B cell (primary cell): ENCODE data around the gene SAT2. TPM values are rescaled to one million over a fixed set of nuclear protein-coding genes. Genes with fewer than 3 reads are reported as not detected.
A peak's percentile ranks its signal among the peaks of the same experiment; 100 is the strongest.

ENCODE experiments used
- ATAC-seq: fragments of 200-7000 bp; cut with Tn5 transposase; one replicate; pipeline ENCODE4 v1.10.0; 2021; ENCODE audit warnings: low read depth, mild to moderate bottlenecking, moderate number of reproducible peaks, moderate library complexity
- CTCF ChIA-PET: fragments of 350-600 bp; sonication (Branson Sonifier 250); formaldehyde crosslinking; loops from one replicate; lab custom pipeline; 2021; ENCODE audit warnings: antibody characterized with exemption, inconsistent platforms; lab: Charles Lee
- POLR2A ChIA-PET: fragments of 350-600 bp; sonication (Branson Sonifier 250); formaldehyde crosslinking; loops from one replicate; lab custom pipeline; 2021; ENCODE audit warnings: antibody characterized with exemption; lab: Charles Lee
- DNase-seq: peaks from one replicate; pipeline ENCODE4 v3.0.0; 2013
- H2AFZ ChIP-seq: 2 replicates; pipeline ENCODE4 v1.6.1; 2012; ENCODE audit warnings: mild to moderate bottlenecking, low read depth, low read length; ENCODE audit not compliant: insufficient read depth, poor library complexity, severe bottlenecking
- H3K27ac ChIP-seq, 2 donors: 1 replicate in 1 of 2; 2 replicates in 1 of 2; pipeline ENCODE4 v1.5.1; 2012 to 2013; ENCODE audit warnings: low read length in 2 of 2, mild to moderate bottlenecking in 2 of 2, moderate library complexity in 1 of 2
- H3K27me3 ChIP-seq, 4 experiments: fragments of 200-600 bp in 1 of 4; sonication (generic) in 1 of 4; replicated peaks in 1 of 4; 1 replicate in 2 of 4; 2 replicates in 2 of 4; pipeline versions ENCODE4 v1.6.1 to v1.7.0; 2013 to 2016; ENCODE audit warnings: low read length in 3 of 4, mild to moderate bottlenecking in 2 of 4, mixed read lengths in 1 of 4, moderate library complexity in 1 of 4; ENCODE audit not compliant: insufficient read depth in 4 of 4, control insufficient read depth in 3 of 4; ENCODE audit errors: control extremely low read depth in 1 of 4
- H3K36me3 ChIP-seq, 2 experiments: replicated peaks in 1 of 2; 1 replicate in 1 of 2; 2 replicates in 1 of 2; pipeline versions ENCODE4 v1.6.1 to v1.7.1; 2013; ENCODE audit warnings: low read length in 1 of 2; ENCODE audit not compliant: insufficient read depth in 2 of 2, control insufficient read depth in 1 of 2; ENCODE audit errors: control extremely low read depth in 1 of 2, extremely low read depth in 1 of 2
- H3K4me1 ChIP-seq, 2 donors: fragments of 200-600 bp in 1 of 2; sonication (generic) in 1 of 2; 1 replicate in 1 of 2; 2 replicates in 1 of 2; pipeline versions ENCODE4 v1.5.1 to v1.6.1; 2013 to 2017; ENCODE audit warnings: low read length in 2 of 2; ENCODE audit not compliant: control insufficient read depth in 2 of 2, insufficient read depth in 2 of 2
- H3K4me2 ChIP-seq: replicated peaks from 2 replicates; pipeline ENCODE3; 2012; ENCODE audit warnings: mild to moderate bottlenecking, low read depth, low read length; ENCODE audit not compliant: poor library complexity, severe bottlenecking
- H3K4me3 ChIP-seq, 5 experiments: fragments of 200-600 bp in 1 of 5; sonication (generic) in 1 of 5; 1 replicate in 3 of 5; 2 replicates in 2 of 5; pipeline versions ENCODE4 v1.5.1 to v1.7.0; 2011 to 2016; ENCODE audit warnings: low read length in 4 of 5, mild to moderate bottlenecking in 4 of 5, low read depth in 2 of 5, control low read depth in 1 of 5, moderate library complexity in 1 of 5; ENCODE audit not compliant: insufficient read depth in 1 of 5; ENCODE audit errors: control extremely low read depth in 1 of 5, extremely low read depth in 1 of 5
- H3K79me2 ChIP-seq: fragments of 200-600 bp; sonication (generic); one replicate; pipeline ENCODE4 v1.6.0; 2016; ENCODE audit warnings: low read length; ENCODE audit not compliant: control insufficient read depth, insufficient read depth
- H3K9ac ChIP-seq: fragments of 200-600 bp; sonication (generic); 2 replicates; pipeline ENCODE4 v1.6.1; 2017; ENCODE audit warnings: mild to moderate bottlenecking, low read length, moderate library complexity
- H3K9me3 ChIP-seq, 3 donors: one replicate each; pipeline versions ENCODE4 v1.6.1 to v1.7.1; 2013; ENCODE audit warnings: low read length in 2 of 3; ENCODE audit not compliant: control insufficient read depth in 2 of 3, insufficient read depth in 1 of 3; ENCODE audit errors: control extremely low read depth in 1 of 3
- H4K20me1 ChIP-seq: 2 replicates; pipeline ENCODE4 v1.6.0; 2012; ENCODE audit warnings: mild to moderate bottlenecking, low read length; ENCODE audit not compliant: insufficient read depth, control insufficient read depth, poor library complexity, severe bottlenecking
- H3K27ac Mint-ChIP-seq: one replicate; pipeline ENCODE4 v1.8.0; 2021; ENCODE audit warnings: mixed read lengths
- H3K27me3 Mint-ChIP-seq: one replicate; pipeline ENCODE4 v1.8.0; 2021; ENCODE audit warnings: mixed read lengths
- H3K4me1 Mint-ChIP-seq: one replicate; pipeline ENCODE4 v1.8.0; 2021; ENCODE audit warnings: mixed read lengths
- H3K4me3 Mint-ChIP-seq: one replicate; pipeline ENCODE4 v1.8.0; 2021; ENCODE audit warnings: mixed read lengths
- H3K9me3 Mint-ChIP-seq: one replicate; pipeline ENCODE4 v1.8.0; 2022; ENCODE audit warnings: mixed read lengths; ENCODE audit not compliant: insufficient read depth
- CTCF ChIP-seq: fragments of 200-600 bp; IDR thresholded peaks from one replicate; pipeline ENCODE4 v1.8.0; 2022; ENCODE audit warnings: antibody characterized with exemption, mild to moderate bottlenecking
- EZH2 ChIP-seq: IDR thresholded peaks from 2 replicates; pipeline ENCODE4 v1.6.1; 2012; ENCODE audit warnings: borderline replicate concordance, low read depth, mild to moderate bottlenecking, moderate library complexity, low read length; ENCODE audit not compliant: insufficient read depth, poor library complexity, severe bottlenecking
- WGBS: methylation state at CpG from one replicate; pipeline ENCODE4 v1.1.5; 2013; ENCODE audit warnings: missing lambda C conversion rate; ENCODE audit not compliant: insufficient coverage; 5-methylcytosine and 5-hydroxymethylcytosine counted together
- intact Hi-C: fragments of 100-400 bp; cut with micrococcal nuclease; formaldehyde crosslinking; loops from one replicate; pipeline ENCODE4 v1.10.0; 2022
- polyA plus RNA-seq: library from polyadenylated mRNA; depleted of rRNA; stranded (reverse); fragments of >200 nt; gene quantifications from 2 replicates; pipeline ENCODE4 v1.2.3, GENCODE V29; 2012
- total RNA-seq, 2 donors: library from RNA; stranded (reverse); fragments of 120-200 nt in 1 of 2; gene quantifications; 1 replicate in 1 of 2; 2 replicates in 1 of 2; pipeline versions ENCODE4 v1.2.3 to v1.2.4, GENCODE V29; 2013 to 2022

SAT2 gene
- total and polyA plus RNA-seq, 2 donors (not counting 1 experiment from before 2014, with no cell fraction given): 33.8 to 68.8 TPM

- no peak overlapping the region for H3K27ac Mint-ChIP-seq
- H3K4me1 ChIP-seq: peaks cover 0 to 7% of the 10 kb centered on the region in 2 donors
- H3K4me2 ChIP-seq: no peak overlapping the region
- CTCF ChIA-PET: interaction anchor here (0.8 to 1.5 kb wide), 4 partner anchors 8 to 96 kb away, joined by 3 to 7 read pairs (median 3); partner anchors contain the start of genes MPDU1 and TP53
- H3K9me3 ChIP-seq: no peaks in the 10 kb centered on the region
- no peaks in the 10 kb centered on the region for H3K27me3 ChIP-seq
- no peaks in the 10 kb centered on the region for H3K27me3 Mint-ChIP-seq
- H3K9me3 Mint-ChIP-seq: no peaks in the 10 kb centered on the region
- no peak overlapping the region for H2AFZ ChIP-seq
- H4K20me1 ChIP-seq: no peaks in the 10 kb centered on the region
- peaks cover 2% of the 10 kb centered on the region for H3K4me1 Mint-ChIP-seq
- no peaks in the 10 kb centered on the region for H3K79me2 ChIP-seq
- no CpG with 5 or more reads among the region's 5 CpGs for WGBS
- no peak for TF ChIP-seq CTCF
- no peak for TF ChIP-seq EZH2
- no peak overlapping the region for H3K9ac ChIP-seq
- DNase-seq: peak; percentile 19
- peaks cover 0 to 67% of the 10 kb centered on the region in 2 experiments for H3K36me3 ChIP-seq
- H3K27ac ChIP-seq: no peak overlapping the region
- no peak overlapping the region for H3K4me3 ChIP-seq
- ATAC-seq: no peak
- no peak overlapping the region for H3K4me3 Mint-ChIP-seq
- POLR2A ChIA-PET: no interaction called here
- intact Hi-C loops: no loop called here
These were observed 36.0 kb downstream of the SAT2 start for GRCh38 chr17:7591596-7591995.

- Mint-ChIP-seq H3K4me1 (peaks cover 3% of the 10 kb centered on the region), H3K4me3 (no peak overlapping the region), H3K27ac (no peak overlapping the region), H3K9me3 (no peaks in the 10 kb centered on the region), H3K27me3 (no peaks in the 10 kb centered on the region)
- WGBS: 97% methylated on average over 4 of the region's 4 CpGs
- Histone ChIP-seq H3K9ac (no peak overlapping the region), H3K9me3 (no peaks in the 10 kb centered on the region), H3K27ac (no peak overlapping the region), H3K36me3 (peaks cover 0 to 61% of the 10 kb centered on the region in 2 experiments), H3K79me2 (peaks cover 3% of the 10 kb centered on the region), H3K4me3 (no peak overlapping the region), H3K27me3 (no peaks in the 10 kb centered on the region), H4K20me1 (no peaks in the 10 kb centered on the region), H3K4me2 (no peak overlapping the region), H3K4me1 (peaks cover 0 to 8% of the 10 kb centered on the region in 2 donors), H2AFZ (no peak overlapping the region)
- POLR2A ChIA-PET: interaction anchor here (0.6 kb wide), 1 partner anchor 120 kb away, joined by 6 read pairs; no protein-coding TSS in a partner anchor
- DNase-seq (no peak), ATAC-seq (no peak)
- intact Hi-C loops: no loop called here
- TF ChIP-seq CTCF (no peak), EZH2 (no peak)
- CTCF ChIA-PET: interaction anchor here (0.6 to 7.9 kb wide), 10 partner anchors 10 to 236 kb away, joined by 3 to 111 read pairs (median 10); partner anchors contain the start of genes CD68, FXR2, SENP3 and TMEM95
These were observed 36.9 kb downstream of the SAT2 start for GRCh38 chr17:7590743-7591142.
